Hepatocyte (in vitro differentiated cells): ENCODE data around the gene AHNAK. TPM values are rescaled to one million over a fixed set of nuclear protein-coding genes. Genes with fewer than 3 reads are reported as not detected.

Experiments used
- DNase-seq: peaks from one replicate; pipeline ENCODE4 v3.0.0-alpha.2; 2016; ENCODE audit warnings: low spot score
- H2AFZ ChIP-seq: fragments of 200-600 bp; sonication (generic); 2 replicates; pipeline ENCODE4 v1.6.0; 2016; ENCODE audit warnings: antibody characterized with exemption, mild to moderate bottlenecking
- H3K27ac ChIP-seq: fragments of 200-600 bp; sonication (generic); 2 replicates; pipeline ENCODE4 v1.5.1; 2016; ENCODE audit warnings: mild to moderate bottlenecking
- H3K27me3 ChIP-seq: fragments of 200-600 bp; sonication (generic); 2 replicates; pipeline ENCODE4 v1.6.1; 2016
- H3K36me3 ChIP-seq: fragments of 200-600 bp; sonication (generic); replicated peaks from 2 replicates; pipeline ENCODE4 v1.5.1; 2016; ENCODE audit warnings: low read depth; ENCODE audit not compliant: insufficient read depth
- H3K4me1 ChIP-seq: fragments of 200-600 bp; sonication (generic); 2 replicates; pipeline ENCODE4 v1.5.1; 2016; ENCODE audit warnings: mild to moderate bottlenecking, moderate library complexity; ENCODE audit not compliant: insufficient read depth
- H3K4me2 ChIP-seq: fragments of 200-600 bp; sonication (generic); 2 replicates; pipeline ENCODE4 v1.6.0; 2016
- H3K4me3 ChIP-seq: fragments of 200-600 bp; sonication (generic); 2 replicates; pipeline ENCODE4 v1.5.1; 2016; ENCODE audit warnings: mild to moderate bottlenecking
- H3K79me2 ChIP-seq: fragments of 200-600 bp; sonication (generic); 2 replicates; pipeline ENCODE4 v1.6.0; 2017; ENCODE audit warnings: mild to moderate bottlenecking
- H3K9me2 ChIP-seq: fragments of 200-600 bp; sonication (generic); replicated peaks from 2 replicates; pipeline ENCODE4 v1.6.0; 2017; ENCODE audit warnings: mild to moderate bottlenecking; ENCODE audit not compliant: insufficient read depth
- H3K9me3 ChIP-seq: fragments of 200-600 bp; sonication (generic); 2 replicates; pipeline ENCODE4 v1.5.1; 2016; ENCODE audit warnings: low read depth, mild to moderate bottlenecking
- H4K20me1 ChIP-seq: fragments of 200-600 bp; sonication (generic); 2 replicates; pipeline ENCODE4 v1.6.0; 2016; ENCODE audit warnings: mild to moderate bottlenecking; ENCODE audit not compliant: insufficient read depth, poor library complexity, severe bottlenecking
- CTCF ChIP-seq: fragments of 200-600 bp; sonication (generic); IDR thresholded peaks from 2 replicates; pipeline ENCODE4 v1.5.1; 2016; ENCODE audit warnings: antibody characterized with exemption, mild to moderate bottlenecking; ENCODE audit not compliant: poor library complexity
- EZH2 ChIP-seq: fragments of 200-600 bp; sonication (generic); IDR thresholded peaks from 2 replicates; pipeline ENCODE4 v1.6.1; 2016; ENCODE audit warnings: antibody characterized with exemption, mild to moderate bottlenecking, borderline replicate concordance
- EZH2phosphoT487 ChIP-seq: fragments of 200-600 bp; sonication (generic); IDR thresholded peaks from one replicate; pipeline ENCODE4 v1.6.1; 2018; ENCODE audit warnings: antibody characterized with exemption, mild to moderate bottlenecking, low read depth, moderate library complexity; ENCODE audit not compliant: unreplicated experiment, severe bottlenecking
- whole genome bisulfite sequencing: methylation state at CpG from one replicate; pipeline ENCODE4 v1.1.6; 2016; ENCODE audit warnings: low lambda C conversion rate; ENCODE audit errors: missing lambda C conversion rate; 5-methylcytosine and 5-hydroxymethylcytosine counted together
- polyA plus RNA-seq: library from polyadenylated mRNA; unstranded; fragments of >200 nt; fragmentation: Nextera tagmentation; extraction: Ambion mirVana; gene quantifications from 2 replicates; pipeline ENCODE4 v1.2.1, GENCODE V29; 2016
- total RNA-seq: library from RNA; depleted of rRNA; stranded (reverse); fragments of >200 nt; gene quantifications from 2 replicates; pipeline ENCODE4 v1.2.3, GENCODE V29; 2014

Gene AHNAK
- total and polyA plus RNA-seq, 2 experiments from 2014 or later = 47.6 to 237 TPM

GRCh38 chr11:62399878-62400266 lies 146.7 kb downstream of the AHNAK start:
- H2AFZ ChIP-seq = no peak overlapping the region
- H3K9me3 ChIP-seq = no peaks in the 10 kb centered on the region
- no peaks in the 10 kb centered on the region for H3K36me3 ChIP-seq
- no peaks in the 10 kb centered on the region for H3K79me2 ChIP-seq
- H3K9me2 ChIP-seq = no peaks in the 10 kb centered on the region
- TF ChIP-seq EZH2phosphoT487 (no peak), CTCF (peak; percentile 13), EZH2 (no peak)
- peaks cover 65% of the 10 kb centered on the region for H3K4me1 ChIP-seq
- DNase-seq = peak; percentile 67
- H3K27ac ChIP-seq = peak overlapping the region; percentile 96
- 55% methylated on average over 7 of the region's 7 CpGs for WGBS
- H3K4me3 ChIP-seq = no peak overlapping the region
- no peaks in the 10 kb centered on the region for H4K20me1 ChIP-seq
- H3K27me3 ChIP-seq = no peaks in the 10 kb centered on the region
- H3K4me2 ChIP-seq = peak overlapping the region; percentile 40

- Histone ChIP-seq H4K20me1 (no peaks in the 10 kb centered on the region), H2AFZ (no peak overlapping the region), H3K79me2 (no peaks in the 10 kb centered on the region), H3K4me3 (no peak overlapping the region), H3K4me1 (peaks cover 65% of the 10 kb centered on the region), H3K36me3 (no peaks in the 10 kb centered on the region), H3K4me2 (peak overlapping the region; percentile 20), H3K27ac (peak overlapping the region; percentile 96), H3K27me3 (no peaks in the 10 kb centered on the region), H3K9me2 (no peaks in the 10 kb centered on the region), H3K9me3 (no peaks in the 10 kb centered on the region)
- TF ChIP-seq EZH2phosphoT487 (no peak), CTCF (no peak), EZH2 (no peak)
- 67% methylated on average over 10 of the region's 10 CpGs for WGBS
- no peak for DNase-seq
These were observed 147.3 kb downstream of the AHNAK start for GRCh38 chr11:62399172-62399877.

- H3K9me2 ChIP-seq = no peaks in the 10 kb centered on the region
- H4K20me1 ChIP-seq = no peaks in the 10 kb centered on the region
- no peak overlapping the region for H3K4me3 ChIP-seq
- no peaks in the 10 kb centered on the region for H3K79me2 ChIP-seq
- 51% methylated on average over 22 of the region's 22 CpGs for WGBS
- DNase-seq = peak; percentile 59
- no peaks in the 10 kb centered on the region for H3K9me3 ChIP-seq
- H3K27me3 ChIP-seq = no peaks in the 10 kb centered on the region
- no peaks in the 10 kb centered on the region for H3K36me3 ChIP-seq
- no peak overlapping the region for H2AFZ ChIP-seq
- peak overlapping the region; percentile 96 for H3K27ac ChIP-seq
- no peak for TF ChIP-seq EZH2phosphoT487
- no peak for TF ChIP-seq EZH2
- TF ChIP-seq CTCF = no peak
- H3K4me2 ChIP-seq = peak overlapping the region; percentile 20
- H3K4me1 ChIP-seq = peaks cover 65% of the 10 kb centered on the region
These were observed 148.3 kb downstream of the AHNAK start for GRCh38 chr11:62398011-62398994.
